ENCODE measurements around the gene MED13L.

DNA sequence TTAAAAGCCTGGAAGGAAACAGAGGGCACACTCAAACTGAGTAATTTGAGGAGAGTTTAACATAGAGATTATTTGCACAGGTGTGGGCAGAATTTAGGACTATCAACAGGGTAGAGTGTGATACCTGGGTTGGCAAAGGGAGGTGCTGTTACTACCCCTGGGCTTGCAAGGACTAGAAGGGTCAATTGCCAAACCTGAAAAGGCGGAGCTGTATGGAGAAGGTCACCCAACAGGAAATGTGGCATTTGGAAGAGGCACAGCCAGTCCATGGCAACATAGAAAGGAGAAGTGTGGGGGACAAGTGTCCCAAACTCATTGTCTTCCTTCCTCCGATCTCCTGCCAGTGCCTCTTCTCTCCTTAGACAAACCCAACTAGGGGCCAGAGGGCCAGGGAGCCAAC lies 21.6 kb upstream of the MED13L start:
- TF ChIP-seq, protein P1, sequence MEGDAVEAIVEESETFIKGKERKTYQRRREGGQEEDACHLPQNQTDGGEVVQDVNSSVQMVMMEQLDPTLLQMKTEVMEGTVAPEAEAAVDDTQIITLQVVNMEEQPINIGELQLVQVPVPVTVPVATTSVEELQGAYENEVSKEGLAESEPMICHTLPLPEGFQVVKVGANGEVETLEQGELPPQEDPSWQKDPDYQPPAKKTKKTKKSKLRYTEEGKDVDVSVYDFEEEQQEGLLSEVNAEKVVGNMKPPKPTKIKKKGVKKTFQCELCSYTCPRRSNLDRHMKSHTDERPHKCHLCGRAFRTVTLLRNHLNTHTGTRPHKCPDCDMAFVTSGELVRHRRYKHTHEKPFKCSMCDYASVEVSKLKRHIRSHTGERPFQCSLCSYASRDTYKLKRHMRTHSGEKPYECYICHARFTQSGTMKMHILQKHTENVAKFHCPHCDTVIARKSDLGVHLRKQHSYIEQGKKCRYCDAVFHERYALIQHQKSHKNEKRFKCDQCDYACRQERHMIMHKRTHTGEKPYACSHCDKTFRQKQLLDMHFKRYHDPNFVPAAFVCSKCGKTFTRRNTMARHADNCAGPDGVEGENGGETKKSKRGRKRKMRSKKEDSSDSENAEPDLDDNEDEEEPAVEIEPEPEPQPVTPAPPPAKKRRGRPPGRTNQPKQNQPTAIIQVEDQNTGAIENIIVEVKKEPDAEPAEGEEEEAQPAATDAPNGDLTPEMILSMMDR (IDR thresholded peaks at IDR 0.05), result no peak
- TF ChIP-seq, protein P2, sequence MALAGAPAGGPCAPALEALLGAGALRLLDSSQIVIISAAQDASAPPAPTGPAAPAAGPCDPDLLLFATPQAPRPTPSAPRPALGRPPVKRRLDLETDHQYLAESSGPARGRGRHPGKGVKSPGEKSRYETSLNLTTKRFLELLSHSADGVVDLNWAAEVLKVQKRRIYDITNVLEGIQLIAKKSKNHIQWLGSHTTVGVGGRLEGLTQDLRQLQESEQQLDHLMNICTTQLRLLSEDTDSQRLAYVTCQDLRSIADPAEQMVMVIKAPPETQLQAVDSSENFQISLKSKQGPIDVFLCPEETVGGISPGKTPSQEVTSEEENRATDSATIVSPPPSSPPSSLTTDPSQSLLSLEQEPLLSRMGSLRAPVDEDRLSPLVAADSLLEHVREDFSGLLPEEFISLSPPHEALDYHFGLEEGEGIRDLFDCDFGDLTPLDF (CRISPR knock-in tag; IDR thresholded peaks at IDR 0.05), result no peak
- no peak for TF ChIP-seq NFYB (CRISPR knock-in tag; conservative IDR thresholded peaks at IDR 0.05; ENCODE audit: low read depth)
- no peak for TF ChIP-seq ZNF232 (CRISPR knock-in tag; IDR thresholded peaks at IDR 0.05)
- TF ChIP-seq RORB (CRISPR knock-in tag; IDR thresholded peaks at IDR 0.05), result no peak
- TF ChIP-seq OVOL2 (CRISPR knock-in tag; IDR thresholded peaks at IDR 0.05; ENCODE audit: borderline replicate concordance), result no peak
- TF ChIP-seq ZNF121 (CRISPR knock-in tag; IDR thresholded peaks at IDR 0.05), result no peak
- TF ChIP-seq, protein P3, sequence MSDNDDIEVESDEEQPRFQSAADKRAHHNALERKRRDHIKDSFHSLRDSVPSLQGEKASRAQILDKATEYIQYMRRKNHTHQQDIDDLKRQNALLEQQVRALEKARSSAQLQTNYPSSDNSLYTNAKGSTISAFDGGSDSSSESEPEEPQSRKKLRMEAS (CRISPR knock-in tag; IDR thresholded peaks at IDR 0.05), result no peak
- TF ChIP-seq, protein P4, sequence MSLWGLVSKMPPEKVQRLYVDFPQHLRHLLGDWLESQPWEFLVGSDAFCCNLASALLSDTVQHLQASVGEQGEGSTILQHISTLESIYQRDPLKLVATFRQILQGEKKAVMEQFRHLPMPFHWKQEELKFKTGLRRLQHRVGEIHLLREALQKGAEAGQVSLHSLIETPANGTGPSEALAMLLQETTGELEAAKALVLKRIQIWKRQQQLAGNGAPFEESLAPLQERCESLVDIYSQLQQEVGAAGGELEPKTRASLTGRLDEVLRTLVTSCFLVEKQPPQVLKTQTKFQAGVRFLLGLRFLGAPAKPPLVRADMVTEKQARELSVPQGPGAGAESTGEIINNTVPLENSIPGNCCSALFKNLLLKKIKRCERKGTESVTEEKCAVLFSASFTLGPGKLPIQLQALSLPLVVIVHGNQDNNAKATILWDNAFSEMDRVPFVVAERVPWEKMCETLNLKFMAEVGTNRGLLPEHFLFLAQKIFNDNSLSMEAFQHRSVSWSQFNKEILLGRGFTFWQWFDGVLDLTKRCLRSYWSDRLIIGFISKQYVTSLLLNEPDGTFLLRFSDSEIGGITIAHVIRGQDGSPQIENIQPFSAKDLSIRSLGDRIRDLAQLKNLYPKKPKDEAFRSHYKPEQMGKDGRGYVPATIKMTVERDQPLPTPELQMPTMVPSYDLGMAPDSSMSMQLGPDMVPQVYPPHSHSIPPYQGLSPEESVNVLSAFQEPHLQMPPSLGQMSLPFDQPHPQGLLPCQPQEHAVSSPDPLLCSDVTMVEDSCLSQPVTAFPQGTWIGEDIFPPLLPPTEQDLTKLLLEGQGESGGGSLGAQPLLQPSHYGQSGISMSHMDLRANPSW (CRISPR knock-in tag; conservative IDR thresholded peaks at IDR 0.05; ENCODE audit: low read depth), result no peak
- TF ChIP-seq NR2C2 (CRISPR knock-in tag; IDR thresholded peaks at IDR 0.05), result no peak
- TF ChIP-seq, protein P5, sequence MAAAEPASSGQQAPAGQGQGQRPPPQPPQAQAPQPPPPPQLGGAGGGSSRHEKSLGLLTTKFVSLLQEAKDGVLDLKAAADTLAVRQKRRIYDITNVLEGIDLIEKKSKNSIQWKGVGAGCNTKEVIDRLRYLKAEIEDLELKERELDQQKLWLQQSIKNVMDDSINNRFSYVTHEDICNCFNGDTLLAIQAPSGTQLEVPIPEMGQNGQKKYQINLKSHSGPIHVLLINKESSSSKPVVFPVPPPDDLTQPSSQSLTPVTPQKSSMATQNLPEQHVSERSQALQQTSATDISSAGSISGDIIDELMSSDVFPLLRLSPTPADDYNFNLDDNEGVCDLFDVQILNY (CRISPR knock-in tag; IDR thresholded peaks at IDR 0.05), result no peak
- TF ChIP-seq, protein P6, sequence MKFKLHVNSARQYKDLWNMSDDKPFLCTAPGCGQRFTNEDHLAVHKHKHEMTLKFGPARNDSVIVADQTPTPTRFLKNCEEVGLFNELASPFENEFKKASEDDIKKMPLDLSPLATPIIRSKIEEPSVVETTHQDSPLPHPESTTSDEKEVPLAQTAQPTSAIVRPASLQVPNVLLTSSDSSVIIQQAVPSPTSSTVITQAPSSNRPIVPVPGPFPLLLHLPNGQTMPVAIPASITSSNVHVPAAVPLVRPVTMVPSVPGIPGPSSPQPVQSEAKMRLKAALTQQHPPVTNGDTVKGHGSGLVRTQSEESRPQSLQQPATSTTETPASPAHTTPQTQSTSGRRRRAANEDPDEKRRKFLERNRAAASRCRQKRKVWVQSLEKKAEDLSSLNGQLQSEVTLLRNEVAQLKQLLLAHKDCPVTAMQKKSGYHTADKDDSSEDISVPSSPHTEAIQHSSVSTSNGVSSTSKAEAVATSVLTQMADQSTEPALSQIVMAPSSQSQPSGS (CRISPR knock-in tag; IDR thresholded peaks at IDR 0.05; ENCODE audit: borderline replicate concordance, low read depth), result no peak
- no peak for TF ChIP-seq ZNF416 (CRISPR knock-in tag; IDR thresholded peaks at IDR 0.05)
- no peak for TF ChIP-seq TCF7 (CRISPR knock-in tag; IDR thresholded peaks at IDR 0.05; ENCODE audit: low read depth)

Measured in WTC11 (cell line).